Omental fat pad (tissue), 4 donors: Measurements from ENCODE around the gene ADA. TPM values are rescaled to one million over a fixed set of nuclear protein-coding genes. Genes with fewer than 3 reads are reported as not detected.

Experiments used
- ATAC-seq: fragments of 150-250 bp; one replicate; pipeline ENCODE4 v1.9.1; 2016; ENCODE audit warnings: mild to moderate bottlenecking, moderate library complexity; ENCODE audit not compliant: low FRiP score
- DNase-seq: peaks from one replicate; pipeline ENCODE4 v3.0.0-alpha.2; 2019; ENCODE audit warnings: low spot score
- total RNA-seq, 4 donors: library from RNA; depleted of rRNA; stranded (reverse); fragments of >200 nt; gene quantifications; one replicate each; pipeline ENCODE4 v1.1.0, GENCODE V29; 2016
- TF ChIP-seq, protein P1 (sequence below), 3 donors: fragments of 450-650 bp; IDR thresholded peaks; one replicate each; pipeline ENCODE4 v1.5.1; 2016 to 2017; ENCODE audit warnings: antibody characterized with exemption in 3 of 3, mild to moderate bottlenecking in 3 of 3, moderate library complexity in 2 of 3

ADA gene
- total RNA-seq, 4 donors from 2014 or later = 11.5 to 62.6 (median 15.4) TPM

DNA sequence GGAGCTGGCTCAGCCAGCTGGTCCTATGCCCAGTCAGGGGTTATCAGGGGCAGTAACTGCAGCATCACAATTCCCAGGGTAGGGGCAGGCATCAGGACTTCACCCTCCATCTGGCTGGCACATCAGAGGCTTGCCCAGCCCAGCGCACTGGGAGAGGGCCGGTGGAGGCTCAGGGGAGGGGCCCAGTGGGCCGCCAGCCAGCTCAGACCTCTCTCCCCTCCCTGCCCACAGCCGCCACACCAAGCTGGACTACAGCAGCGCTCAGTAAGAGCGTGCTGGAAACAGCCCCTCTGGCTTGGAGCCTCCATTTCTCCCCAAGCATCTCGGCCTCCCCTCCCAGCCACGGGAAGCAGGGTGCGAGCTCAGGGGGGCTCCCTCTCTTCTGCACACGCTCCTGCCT lies 22.0 kb downstream of the ADA start:
- DNase-seq (no peak), ATAC-seq (no peak)
- TF ChIP-seq, protein P1, sequence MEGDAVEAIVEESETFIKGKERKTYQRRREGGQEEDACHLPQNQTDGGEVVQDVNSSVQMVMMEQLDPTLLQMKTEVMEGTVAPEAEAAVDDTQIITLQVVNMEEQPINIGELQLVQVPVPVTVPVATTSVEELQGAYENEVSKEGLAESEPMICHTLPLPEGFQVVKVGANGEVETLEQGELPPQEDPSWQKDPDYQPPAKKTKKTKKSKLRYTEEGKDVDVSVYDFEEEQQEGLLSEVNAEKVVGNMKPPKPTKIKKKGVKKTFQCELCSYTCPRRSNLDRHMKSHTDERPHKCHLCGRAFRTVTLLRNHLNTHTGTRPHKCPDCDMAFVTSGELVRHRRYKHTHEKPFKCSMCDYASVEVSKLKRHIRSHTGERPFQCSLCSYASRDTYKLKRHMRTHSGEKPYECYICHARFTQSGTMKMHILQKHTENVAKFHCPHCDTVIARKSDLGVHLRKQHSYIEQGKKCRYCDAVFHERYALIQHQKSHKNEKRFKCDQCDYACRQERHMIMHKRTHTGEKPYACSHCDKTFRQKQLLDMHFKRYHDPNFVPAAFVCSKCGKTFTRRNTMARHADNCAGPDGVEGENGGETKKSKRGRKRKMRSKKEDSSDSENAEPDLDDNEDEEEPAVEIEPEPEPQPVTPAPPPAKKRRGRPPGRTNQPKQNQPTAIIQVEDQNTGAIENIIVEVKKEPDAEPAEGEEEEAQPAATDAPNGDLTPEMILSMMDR (IDR thresholded peaks at IDR 0.05) = no peak

DNA sequence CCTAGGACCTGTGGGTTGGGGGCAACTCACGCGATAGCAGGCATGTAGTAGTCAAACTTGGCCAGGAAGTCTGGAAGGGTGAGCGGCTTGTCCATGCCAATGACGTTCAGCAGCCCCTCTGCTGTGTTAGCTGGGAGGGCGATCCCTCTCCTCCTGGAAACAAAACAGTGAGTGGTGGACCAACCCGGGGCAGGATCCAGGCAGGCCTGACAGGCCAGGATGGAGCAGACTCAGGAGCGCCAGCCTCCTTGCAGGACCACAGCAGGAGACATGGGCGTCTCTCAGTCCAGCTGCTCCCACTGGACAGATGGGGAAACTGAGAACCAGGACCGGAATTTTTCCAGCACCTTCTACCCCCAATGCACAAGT lies 22.5 kb downstream of the ADA start:
- DNase-seq = no peak
- no peak for ATAC-seq
- TF ChIP-seq, protein P1 (IDR thresholded peaks at IDR 0.05) = no peak

DNA sequence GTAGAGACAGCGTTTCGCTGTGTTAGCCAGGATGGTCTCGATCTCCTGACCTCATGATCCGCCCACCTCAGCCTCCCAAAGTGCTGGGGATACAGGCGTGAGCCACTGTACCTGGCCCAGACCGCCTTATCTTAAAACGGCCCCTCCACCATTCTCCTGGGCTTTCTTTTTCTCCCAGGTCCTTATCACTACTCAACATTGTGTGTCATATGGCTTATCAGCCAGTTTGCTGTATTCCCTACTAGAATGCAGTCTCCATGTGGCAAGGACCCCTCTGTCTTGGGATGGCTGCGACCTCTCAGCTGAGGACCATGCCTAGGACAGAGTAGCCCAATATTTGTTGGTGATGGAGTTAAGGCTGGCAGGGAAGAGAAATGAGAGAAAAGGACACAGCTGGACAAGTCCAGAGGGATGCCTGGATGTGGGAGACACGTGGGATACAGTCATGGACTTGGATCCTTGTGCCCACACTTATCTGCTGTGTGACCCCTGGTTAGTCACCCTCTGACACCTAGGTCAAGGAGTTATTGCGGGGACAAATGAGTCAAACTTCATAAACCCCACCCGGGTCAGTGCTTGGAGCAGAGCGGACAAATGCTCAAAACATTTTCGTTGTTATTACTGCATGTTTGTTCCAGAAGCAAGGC lies 24.0 kb downstream of the ADA start:
- DNase-seq = no peak
- ATAC-seq = no peak
- TF ChIP-seq, protein P1 (IDR thresholded peaks at IDR 0.05) = no peak

DNA sequence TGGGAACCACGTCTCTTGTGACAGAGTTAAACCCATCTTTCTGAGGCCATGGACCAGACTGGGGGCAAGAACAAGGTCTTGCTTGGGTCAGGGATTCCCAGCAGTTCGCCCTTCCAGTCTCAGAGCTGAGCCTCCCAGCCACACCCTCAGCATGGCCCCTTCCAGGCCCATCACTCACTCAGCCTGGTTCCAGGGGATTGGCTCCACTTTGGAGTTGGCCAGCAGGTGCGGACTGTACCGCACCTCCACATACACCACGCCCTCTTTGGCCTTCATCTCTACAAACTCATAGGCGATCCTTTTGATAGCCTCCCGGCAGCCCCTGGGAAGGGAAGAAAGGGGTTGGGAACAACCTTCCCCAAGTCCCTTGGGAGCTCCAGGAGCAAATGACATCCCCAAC lies 25.2 kb downstream of the ADA start:
- TF ChIP-seq, protein P1 (IDR thresholded peaks at IDR 0.05) = no peak
- ATAC-seq (no peak), DNase-seq (no peak)

DNA sequence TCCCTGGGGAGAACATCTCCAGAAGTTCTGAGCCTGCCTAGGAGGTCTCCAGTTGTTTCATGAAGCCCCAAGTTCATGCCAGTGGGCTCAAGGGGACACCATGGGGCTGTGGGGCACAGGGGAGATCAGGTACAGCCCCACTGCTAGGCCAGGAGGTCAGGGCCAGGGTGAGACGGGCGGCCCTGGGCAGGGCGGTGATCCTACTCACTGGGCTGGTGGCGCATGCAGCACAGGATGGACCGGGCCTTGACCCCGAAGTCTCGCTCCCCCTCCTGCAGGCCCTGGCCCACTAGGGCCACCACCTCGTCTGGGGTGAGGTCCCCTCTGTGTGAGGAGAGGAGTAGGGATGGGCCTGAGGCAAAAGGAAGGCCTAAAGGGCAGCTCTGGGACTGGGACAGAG lies 26.1 kb downstream of the ADA start:
- ATAC-seq (no peak), DNase-seq (no peak)
- TF ChIP-seq, protein P1 (IDR thresholded peaks at IDR 0.05) = no peak

DNA sequence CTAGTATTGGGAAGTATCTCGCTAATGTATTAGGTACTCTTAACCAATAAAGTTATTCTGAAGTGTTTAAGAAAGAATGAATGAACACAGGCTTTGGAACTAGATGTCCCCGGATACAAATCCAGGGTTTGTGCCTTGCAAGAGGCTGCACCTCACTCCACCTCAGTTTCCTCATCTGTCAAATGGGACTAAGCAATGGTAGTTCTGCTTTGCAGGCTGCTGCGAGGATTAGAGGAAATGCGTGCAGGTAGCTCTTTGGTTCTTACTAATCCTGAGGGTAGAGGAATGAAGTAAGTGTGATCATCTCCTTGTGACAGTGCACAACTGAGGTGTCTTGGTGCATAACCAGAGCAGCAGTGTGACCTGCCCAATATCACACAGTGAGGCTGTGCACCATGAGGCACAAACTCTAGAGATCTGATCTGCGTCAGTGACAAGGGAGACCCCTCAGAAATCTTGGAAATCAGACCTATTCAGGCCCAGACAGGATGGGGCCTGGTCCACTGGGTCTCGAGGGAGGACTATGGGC lies 26.7 kb downstream of the ADA start:
- ATAC-seq = no peak
- TF ChIP-seq, protein P1 (IDR thresholded peaks at IDR 0.05) = no peak
- DNase-seq = no peak

DNA sequence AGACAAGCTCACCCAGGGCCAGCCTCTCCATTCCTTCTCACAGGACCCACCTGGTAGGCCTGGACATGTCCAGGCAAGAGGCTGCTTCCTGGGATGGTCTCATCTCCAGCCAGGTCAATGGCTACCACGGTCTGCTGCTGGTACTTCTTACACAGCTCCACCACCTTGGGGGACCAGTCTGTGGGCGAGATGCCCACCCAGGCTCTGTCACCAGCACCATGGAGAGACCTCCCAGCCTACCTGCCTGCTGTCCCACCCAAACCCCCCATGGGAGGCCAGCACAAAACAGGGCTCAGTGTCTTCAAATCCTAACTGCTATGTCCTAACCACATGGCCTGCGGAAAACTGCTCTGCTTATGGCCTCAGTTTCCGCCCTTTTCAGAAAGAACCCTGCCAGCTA lies 27.3 kb downstream of the ADA start:
- ATAC-seq = no peak

More for the DNA sequence above, 27.3 kb downstream of the ADA start:
- TF ChIP-seq, protein P1 (IDR thresholded peaks at IDR 0.05) = no peak
- no peak for DNase-seq
